HepG2 (cell line): Measurements from ENCODE around the gene VAMP8. TPM values are rescaled to one million over a fixed set of nuclear protein-coding genes. Genes with fewer than 3 reads are reported as not detected.

ENCODE experiments used
- CSRNP2 ChIP-seq: sonication (generic); formaldehyde crosslinking; conservative IDR thresholded peaks from 2 replicates; pipeline ENCODE4 v1.8.0; 2022; ENCODE audit warnings: low read depth, missing genetic modification reagents
- EED ChIP-seq: sonication (generic); formaldehyde crosslinking; IDR thresholded peaks from 2 replicates; pipeline ENCODE4 v1.5.0; 2020; ENCODE audit warnings: mild to moderate bottlenecking, missing genetic modification reagents
- HNRNPUL1 ChIP-seq: fragments of 200-400 bp; formaldehyde crosslinking; IDR thresholded peaks from 2 replicates; pipeline ENCODE4 v1.6.1; 2017; ENCODE audit warnings: low read depth, mild to moderate bottlenecking, low read length, moderate library complexity
- MAFF ChIP-seq: IDR thresholded peaks from 2 replicates; pipeline ENCODE4 v1.6.1; 2011; ENCODE audit warnings: low read depth, low read length, improper control_type of control experiment
- MAFG ChIP-seq: sonication (generic); formaldehyde crosslinking; IDR thresholded peaks from 2 replicates; pipeline ENCODE4 v1.5.1; 2020; ENCODE audit warnings: mild to moderate bottlenecking, missing genetic modification reagents
- MED13 ChIP-seq: sonication (generic); formaldehyde crosslinking; IDR thresholded peaks from 2 replicates; pipeline ENCODE4 v1.5.0; 2020; ENCODE audit warnings: missing genetic modification reagents
- NCOA5 ChIP-seq: sonication (generic); formaldehyde crosslinking; IDR thresholded peaks from 2 replicates; pipeline ENCODE4 v1.4.0; 2020; ENCODE audit warnings: missing genetic modification reagents
- NR2F1 ChIP-seq, 2 experiments: fragments of 450-650 bp in 1 of 2; formaldehyde crosslinking in 1 of 2; IDR thresholded peaks; 2 replicates each; pipeline versions ENCODE4 v1.5.0 to v1.6.1; 2016 to 2020; ENCODE audit warnings: mild to moderate bottlenecking in 1 of 2, missing compliant biosample characterization in 1 of 2, missing genetic modification reagents in 1 of 2, moderate library complexity in 1 of 2
- SMYD3 ChIP-seq: sonication (generic); formaldehyde crosslinking; IDR thresholded peaks from 2 replicates; pipeline ENCODE4 v1.8.1; 2023; ENCODE audit warnings: mild to moderate bottlenecking, missing genetic modification reagents
- ZBTB2 ChIP-seq: sonication (generic); formaldehyde crosslinking; IDR thresholded peaks from 2 replicates; pipeline ENCODE4 v1.8.0; 2022; ENCODE audit warnings: low read depth, missing genetic modification reagents
- ZEB1 ChIP-seq: IDR thresholded peaks from 2 replicates; pipeline ENCODE4 v1.6.1; 2012; ENCODE audit warnings: mild to moderate bottlenecking, low read depth, inconsistent platforms; ENCODE audit not compliant: insufficient replicate concordance
- ZMAT5 ChIP-seq: sonication (generic); formaldehyde crosslinking; IDR thresholded peaks from 2 replicates; pipeline ENCODE4 v1.5.0; 2020; ENCODE audit warnings: mild to moderate bottlenecking, low read depth, missing genetic modification reagents, borderline replicate concordance
- ZNF143 ChIP-seq: sonication (generic); formaldehyde crosslinking; IDR thresholded peaks from 2 replicates; pipeline ENCODE4 v1.4.0; 2020; ENCODE audit warnings: missing genetic modification reagents
- ZNF18 ChIP-seq: sonication (generic); formaldehyde crosslinking; IDR thresholded peaks from 2 replicates; pipeline ENCODE4 v1.8.0; 2022; ENCODE audit warnings: mild to moderate bottlenecking, missing genetic modification reagents; ENCODE audit not compliant: insufficient replicate concordance
- ZNF605 ChIP-seq: sonication (generic); formaldehyde crosslinking; IDR thresholded peaks from 2 replicates; pipeline ENCODE4 v1.8.0; 2022; ENCODE audit warnings: mild to moderate bottlenecking, missing genetic modification reagents
- ZNF614 ChIP-seq: IDR thresholded peaks from 2 replicates; pipeline ENCODE4 v1.6.1; 2018; ENCODE audit warnings: missing biosample characterization, missing genetic modification reagents, inconsistent platforms, borderline replicate concordance
- ZNF652 ChIP-seq: IDR thresholded peaks from 2 replicates; pipeline ENCODE4 v1.6.1; 2016; ENCODE audit warnings: low read depth, borderline replicate concordance
- ZNF687 ChIP-seq: sonication (generic); formaldehyde crosslinking; IDR thresholded peaks from 2 replicates; pipeline ENCODE4 v1.5.1; 2020; ENCODE audit warnings: mild to moderate bottlenecking, missing genetic modification reagents, moderate library complexity
- ZNF790 ChIP-seq: sonication (generic); formaldehyde crosslinking; IDR thresholded peaks from 2 replicates; pipeline ENCODE4 v1.8.0; 2022; ENCODE audit warnings: missing genetic modification reagents, mild to moderate bottlenecking, borderline replicate concordance
- ZNF879 ChIP-seq: sonication (generic); formaldehyde crosslinking; IDR thresholded peaks from 2 replicates; pipeline ENCODE4 v1.8.1; 2023; ENCODE audit warnings: missing genetic modification reagents
- polyA plus RNA-seq, 8 experiments: library from polyadenylated mRNA; depleted of rRNA in 3 of 8; stranded (reverse) in 7 of 8; unstranded in 1 of 8; fragments of >200 nt; fragmentation: Illumina TruSeq in 4 of 8; extraction: Trizol in 4 of 8; gene quantifications; 2 replicates each; pipeline versions ENCODE4 v1.2.1 to v1.2.3, GENCODE V29; 2011 to 2016; ENCODE audit warnings: low read depth in 4 of 8, missing spikeins in 1 of 8, mixed read lengths in 1 of 8; ENCODE audit not compliant: insufficient read depth in 1 of 8
- total RNA-seq, 5 experiments: library from RNA; depleted of rRNA; stranded (reverse); fragments of >200 nt; fragmentation: Illumina TruSeq; extraction: Trizol; gene quantifications; 2 replicates each; pipeline ENCODE4 v1.2.3, GENCODE V29; 2016; ENCODE audit warnings: low read depth in 1 of 5

Gene VAMP8
- total and polyA plus RNA-seq, 2 of the 13 experiments (the other 11 are each of a cell fraction or from before 2014, with no cell fraction given), result 83.3 to 157 TPM

GRCh38 chr2:85595301-85596025, 18.1 kb downstream of the VAMP8 start, which contains the start of gene RNF181 (continued):
- TF ChIP-seq ZEB1 (no peak), MAFF (no peak), ZNF18 (CRISPR knock-in tag) (peak; percentile 89), NCOA5 (CRISPR knock-in tag) (no peak), ZNF605 (CRISPR knock-in tag) (peak; percentile 98), NR2F1 (CRISPR knock-in tag; IDR thresholded peaks at IDR 0.05) (no peak), ZNF614 (CRISPR knock-in tag) (no peak; the same call in 1 of the 2 replicates), EED (CRISPR knock-in tag) (peak; percentile 83; the same call in 1 of the 2 replicates), ZNF790 (CRISPR knock-in tag) (no peak), HNRNPUL1 (no peak), MED13 (peak; percentile 60; the same call in 1 of the 2 replicates), ZNF687 (CRISPR knock-in tag) (peak; percentile 95), ZMAT5 (CRISPR knock-in tag) (no peak), ZNF879 (CRISPR knock-in tag) (no peak; the same call in 1 of the 2 replicates), CSRNP2 (CRISPR knock-in tag) (no peak), SMYD3 (CRISPR knock-in tag) (peak; percentile 93; the same call in 1 of the 2 replicates), ZNF652 (no peak), MAFG (no peak), ZBTB2 (CRISPR knock-in tag) (peak; percentile 44; the same call in 1 of the 2 replicates), ZNF143 (CRISPR knock-in tag) (no peak)
